NCI-H2196 treated with DMSO at 0.1 percent for 48 hours (cell line): ENCODE results near the gene GLI3.
A peak's percentile ranks its signal among the peaks of the same experiment; 100 is the strongest.

Experiments
- DNase-seq: peaks from one replicate; lab custom pipeline; 2025; ENCODE audit not compliant: unreplicated experiment; lab: John Stamatoyannopoulos, UW

The GLI3 gene

GRCh38 chr7:41975849-41976248, 261.2 kb downstream of the GLI3 start:
- DNase-seq: no peak

- DNase-seq: no peak
Observed at GRCh38 chr7:41974870-41975557, 262.0 kb downstream of the GLI3 start.

GRCh38 chr7:41973202-41973730, 263.7 kb downstream of the GLI3 start:
- DNase-seq: no peak

GRCh38 chr7:41972776-41973175, 264.2 kb downstream of the GLI3 start:
- DNase-seq: no peak

- no peak for DNase-seq
Observed at GRCh38 chr7:41972270-41972669, 264.7 kb downstream of the GLI3 start.

- no peak for DNase-seq
Observed at GRCh38 chr7:41971640-41972187, 265.3 kb downstream of the GLI3 start.

- DNase-seq: no peak
Observed at GRCh38 chr7:41970941-41971340, 266.1 kb downstream of the GLI3 start.

- DNase-seq: no peak
Observed at GRCh38 chr7:41969561-41970105, 267.4 kb downstream of the GLI3 start.

GRCh38 chr7:41967156-41967555, 269.9 kb downstream of the GLI3 start:
- no peak for DNase-seq

- no peak for DNase-seq
Observed at GRCh38 chr7:41965951-41966505, 271.0 kb downstream of the GLI3 start.

GRCh38 chr7:41964849-41965745, 271.9 kb downstream of the GLI3 start:
- DNase-seq: no peak

GRCh38 chr7:41964183-41964753, 272.7 kb downstream of the GLI3 start:
- no peak for DNase-seq

GRCh38 chr7:41956705-41957104, 280.3 kb downstream of the GLI3 start:
- DNase-seq: no peak

GRCh38 chr7:41955893-41956675, 280.9 kb downstream of the GLI3 start:
- no peak for DNase-seq

GRCh38 chr7:41955451-41955850, 281.6 kb downstream of the GLI3 start:
- DNase-seq: no peak

- DNase-seq: no peak
Observed at GRCh38 chr7:41954976-41955375, 282.0 kb downstream of the GLI3 start.

GRCh38 chr7:41948503-41948902, 288.5 kb downstream of the GLI3 start:
- DNase-seq: no peak

GRCh38 chr7:41943094-41943577, 293.9 kb downstream of the GLI3 start:
- DNase-seq: peak; percentile 28

- DNase-seq: no peak
Observed at GRCh38 chr7:41942468-41943093, 294.4 kb downstream of the GLI3 start.
